ENCODE measurements around the gene GBX1.

Gene GBX1

GRCh38 chr7:151172273-151173141 lies 5.0 kb upstream of the GBX1 start:
- DNase-seq = peak; percentile 61 to 85

- no peak for DNase-seq
These were observed 1.3 kb upstream of the GBX1 start for GRCh38 chr7:151168787-151169162.

GRCh38 chr7:151168003-151168786 lies 701 bp upstream of the GBX1 start:
- DNase-seq = peak in 1 of 2 experiments; percentile 60

DNA sequence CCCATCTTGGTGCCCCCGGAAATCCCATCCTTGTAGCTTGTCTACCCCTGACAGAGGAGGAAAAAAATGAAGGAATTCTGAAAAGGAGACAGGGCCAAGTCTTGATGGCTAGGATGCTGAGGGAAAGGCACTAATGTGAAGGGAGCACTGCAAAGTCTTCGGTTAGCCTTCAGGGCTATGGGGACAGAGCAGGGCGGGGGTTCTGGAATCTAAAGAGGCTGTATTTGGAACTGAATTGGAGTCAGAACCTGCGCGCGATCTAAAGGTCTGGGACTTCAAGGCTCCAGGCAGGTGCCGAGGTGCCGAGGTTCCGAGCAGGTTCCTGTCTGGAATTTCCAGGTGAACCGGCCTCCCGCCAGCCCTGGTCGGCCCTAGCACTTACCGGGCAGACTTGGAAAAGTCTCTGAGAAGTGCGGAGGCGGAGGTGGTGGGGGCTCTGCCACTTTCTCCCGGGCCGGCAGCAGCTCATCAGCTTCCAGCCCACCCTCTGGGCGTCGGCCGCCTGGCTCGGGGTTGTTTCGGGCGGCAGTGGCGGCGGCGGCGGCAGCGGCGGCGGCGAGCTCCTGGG lies 781 bp downstream of the GBX1 start:
- no peak for DNase-seq

GRCh38 chr7:151161757-151162156 lies 5.7 kb downstream of the GBX1 start:
- DNase-seq = no peak

DNA sequence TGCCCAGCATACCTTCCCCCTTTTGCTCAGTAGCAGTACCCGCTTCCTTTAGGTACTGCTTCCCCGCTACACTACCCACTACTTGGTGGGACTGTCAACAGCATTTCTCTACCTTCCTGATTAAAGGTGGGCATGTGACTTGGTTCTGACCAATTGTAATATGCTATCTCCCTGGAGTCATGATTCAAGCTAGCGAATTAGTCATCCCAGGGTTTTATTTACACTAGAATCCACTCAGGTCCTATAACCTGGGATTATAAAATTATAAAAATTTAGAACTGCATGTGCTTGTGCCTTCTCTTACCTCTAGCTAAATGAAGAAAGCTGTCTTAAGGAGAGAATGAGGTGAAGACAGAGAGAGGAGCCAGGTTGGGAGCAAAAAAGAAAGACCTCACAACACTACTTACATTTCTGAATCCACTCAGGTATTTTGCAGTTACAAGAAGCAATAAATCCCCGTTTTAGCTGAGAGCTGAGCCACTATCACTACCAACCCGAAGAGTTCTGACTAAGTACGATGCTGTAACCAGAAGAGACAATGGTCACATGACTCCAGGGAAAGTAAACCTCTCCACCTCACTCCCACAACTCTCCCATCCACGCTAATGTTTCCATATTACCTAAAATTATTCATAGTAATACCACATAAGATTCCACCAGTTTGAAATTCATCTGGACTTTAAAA lies 9.7 kb downstream of the GBX1 start:
- DNase-seq = no peak

- DNase-seq = no peak
These were observed 14.6 kb downstream of the GBX1 start for GRCh38 chr7:151152643-151153513.

DNA sequence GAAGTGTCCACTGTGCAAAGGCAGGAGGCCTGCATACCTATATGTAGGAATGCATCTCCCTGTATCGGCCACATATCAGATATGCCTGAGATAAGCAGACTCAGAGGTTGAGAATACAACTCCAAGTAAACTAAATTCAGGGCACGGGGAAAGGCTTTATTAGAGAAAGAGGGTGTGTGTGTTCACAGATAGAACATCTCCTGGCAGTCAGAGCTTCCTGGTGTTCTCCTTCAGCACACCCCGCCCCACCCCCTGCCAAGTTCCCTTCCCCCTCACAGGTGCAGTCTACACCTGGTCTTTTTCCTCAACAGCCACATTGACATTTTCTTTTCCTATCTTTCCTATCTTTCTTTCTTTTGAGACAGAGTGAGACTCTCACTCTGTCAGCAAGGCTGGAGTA lies 17.1 kb downstream of the GBX1 start:
- DNase-seq = no peak

- DNase-seq = no peak
These were observed 18.9 kb downstream of the GBX1 start for GRCh38 chr7:151148319-151149259.

DNA sequence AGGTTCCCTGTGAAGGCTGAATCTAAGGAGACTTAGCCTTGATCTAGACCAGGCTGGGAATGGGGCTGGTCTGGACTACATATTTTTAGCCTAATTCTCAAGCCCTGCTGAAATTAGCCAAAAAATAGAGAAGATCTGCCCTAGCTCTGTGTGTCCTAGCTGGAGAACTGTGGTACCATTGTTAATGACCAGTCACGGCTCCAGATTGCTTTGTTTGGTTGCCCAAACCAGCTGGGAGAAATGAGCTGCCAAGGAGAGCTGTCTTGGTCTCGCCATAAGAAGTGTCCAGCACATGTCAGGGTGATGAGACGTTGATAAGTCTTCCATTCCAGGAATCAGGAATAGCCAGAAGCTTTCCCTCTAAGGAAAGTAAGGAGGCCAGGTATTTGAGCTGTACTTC lies 20.7 kb downstream of the GBX1 start:
- no peak for DNase-seq

DNA sequence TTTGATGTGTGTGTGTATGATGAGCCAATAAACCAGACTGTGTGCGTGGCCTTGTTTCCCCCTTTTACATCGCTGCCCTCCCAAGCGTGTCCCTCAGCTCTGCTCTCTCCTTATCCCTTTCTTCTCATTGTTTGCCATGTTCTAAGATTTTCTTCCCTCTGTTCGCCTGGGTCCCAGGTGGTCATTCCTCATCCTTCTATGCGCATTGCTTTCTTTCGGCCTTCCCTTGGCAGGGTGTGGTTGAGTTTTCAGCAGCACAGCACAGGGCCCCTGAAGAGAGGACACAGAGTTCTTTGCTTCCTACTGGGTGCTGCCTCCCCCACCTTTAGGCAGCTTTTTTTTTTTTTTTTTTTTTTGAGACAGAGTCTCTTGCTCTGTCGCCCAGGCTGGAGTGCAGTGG lies 23.1 kb downstream of the GBX1 start:
- DNase-seq = no peak

GRCh38 chr7:151143261-151144015 lies 24.1 kb downstream of the GBX1 start:
- DNase-seq = no peak

GRCh38 chr7:151142686-151143040 lies 24.8 kb downstream of the GBX1 start:
- no peak for DNase-seq

DNA sequence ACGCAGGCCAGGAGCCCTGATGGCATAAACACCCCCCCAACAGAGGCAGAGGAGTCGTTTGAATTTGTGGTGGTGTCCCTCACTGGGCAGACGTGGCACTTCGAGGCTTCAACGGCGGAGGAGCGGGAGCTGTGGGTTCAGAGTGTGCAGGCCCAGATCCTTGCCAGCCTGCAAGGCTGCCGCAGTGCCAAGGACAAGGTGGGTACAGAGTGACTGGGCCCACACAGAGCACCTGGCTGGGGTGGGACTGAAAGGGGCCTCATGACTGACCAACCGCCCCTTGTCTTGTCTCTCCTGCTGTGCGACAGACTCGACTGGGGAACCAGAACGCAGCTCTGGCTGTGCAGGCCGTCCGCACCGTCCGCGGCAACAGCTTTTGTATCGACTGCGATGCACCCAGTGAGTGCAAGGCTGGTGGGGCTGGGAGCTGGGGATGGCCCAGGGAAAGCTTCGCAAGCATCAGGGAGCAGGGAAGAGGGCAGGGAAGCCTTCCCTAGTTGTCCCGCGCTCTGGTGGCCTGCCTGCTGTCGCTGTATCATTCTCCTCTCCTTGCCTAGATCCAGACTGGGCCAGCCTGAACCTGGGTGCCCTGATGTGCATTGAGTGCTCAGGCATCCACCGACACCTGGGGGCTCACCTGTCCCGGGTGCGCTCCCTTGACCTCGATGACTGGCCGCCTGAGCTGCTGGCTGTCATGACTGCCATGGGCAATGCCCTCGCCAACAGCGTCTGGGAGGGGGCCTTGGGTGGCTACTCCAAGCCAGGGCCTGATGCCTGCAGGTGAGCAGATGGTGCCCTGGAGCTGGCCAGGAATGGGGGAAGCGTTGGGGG lies 25.4 kb downstream of the GBX1 start:
- DNase-seq = no peak

GRCh38 chr7:151141311-151141854 lies 26.1 kb downstream of the GBX1 start:
- DNase-seq = no peak

- DNase-seq = no peak
These were observed 26.7 kb downstream of the GBX1 start for GRCh38 chr7:151140826-151141225.

DNA sequence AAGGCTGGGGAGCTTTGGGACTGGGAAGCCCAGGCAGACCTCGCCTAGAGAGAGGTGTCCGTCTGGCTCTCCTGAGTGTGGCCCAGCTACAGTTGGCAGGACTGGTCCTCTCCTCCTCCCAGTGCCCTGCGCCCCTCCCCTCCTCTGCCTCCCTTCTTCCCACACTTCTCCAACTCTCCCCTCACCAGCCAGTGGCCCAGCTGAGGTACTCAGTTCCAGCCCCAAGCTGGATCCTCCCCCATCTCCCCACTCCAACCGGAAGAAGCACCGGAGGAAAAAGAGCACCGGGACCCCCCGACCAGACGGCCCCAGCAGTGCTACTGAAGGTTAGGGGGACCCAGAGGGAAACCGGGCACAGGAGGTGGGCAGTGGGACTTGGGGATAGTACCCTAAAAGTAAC lies 27.7 kb downstream of the GBX1 start:
- DNase-seq = no peak

DNA sequence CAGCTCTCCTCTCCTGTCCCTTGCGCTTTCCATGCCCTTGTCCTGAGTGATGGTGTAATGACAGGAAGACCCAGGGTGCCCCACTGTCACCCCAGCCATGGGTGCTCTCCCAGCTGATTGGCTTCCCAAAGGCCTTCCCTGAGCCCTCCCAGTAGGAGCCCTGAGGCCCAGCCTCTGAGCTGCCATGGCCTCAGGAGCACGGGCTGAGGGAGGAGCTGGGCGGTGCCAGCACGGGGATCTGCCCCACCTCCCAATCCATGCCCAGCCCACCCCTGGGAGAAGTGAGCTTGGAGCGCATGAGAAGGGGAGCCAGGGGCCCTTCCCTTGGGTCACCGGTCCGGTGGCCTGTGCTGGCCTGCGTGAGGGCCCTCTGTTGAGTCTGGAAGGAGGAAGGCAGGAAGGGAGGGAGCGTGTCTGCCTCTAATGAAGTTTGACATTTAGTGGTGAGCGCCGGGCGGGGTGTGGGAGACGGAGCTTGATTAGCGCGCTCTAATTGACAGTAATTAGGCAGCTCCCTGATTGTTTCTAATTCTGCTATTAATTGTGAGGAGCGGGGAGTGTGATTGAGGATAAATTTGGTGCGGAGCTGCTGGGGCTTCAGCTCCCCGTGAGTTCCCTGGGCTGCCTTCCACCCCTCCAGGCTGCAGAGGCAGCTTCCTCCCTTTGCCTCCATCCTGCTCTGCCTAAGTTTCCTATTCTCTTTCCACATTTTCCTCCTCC lies 28.3 kb downstream of the GBX1 start:
- DNase-seq = no peak

All from NCI-H526 (cell line).